ENCODE results near the gene ANAPC10. TPM values are rescaled to one million over a fixed set of nuclear protein-coding genes. Genes with fewer than 3 reads are reported as not detected.
"Not testable (repeated sequence)": the region's sequence is repeated elsewhere in the genome, so short reads cannot be mapped to it uniquely, and the experiment has no call there.

ANAPC10 gene, protein sequence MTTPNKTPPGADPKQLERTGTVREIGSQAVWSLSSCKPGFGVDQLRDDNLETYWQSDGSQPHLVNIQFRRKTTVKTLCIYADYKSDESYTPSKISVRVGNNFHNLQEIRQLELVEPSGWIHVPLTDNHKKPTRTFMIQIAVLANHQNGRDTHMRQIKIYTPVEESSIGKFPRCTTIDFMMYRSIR
- total RNA-seq: 10 to 100 TPM; 23.0 to 25.7 TPM

DNA sequence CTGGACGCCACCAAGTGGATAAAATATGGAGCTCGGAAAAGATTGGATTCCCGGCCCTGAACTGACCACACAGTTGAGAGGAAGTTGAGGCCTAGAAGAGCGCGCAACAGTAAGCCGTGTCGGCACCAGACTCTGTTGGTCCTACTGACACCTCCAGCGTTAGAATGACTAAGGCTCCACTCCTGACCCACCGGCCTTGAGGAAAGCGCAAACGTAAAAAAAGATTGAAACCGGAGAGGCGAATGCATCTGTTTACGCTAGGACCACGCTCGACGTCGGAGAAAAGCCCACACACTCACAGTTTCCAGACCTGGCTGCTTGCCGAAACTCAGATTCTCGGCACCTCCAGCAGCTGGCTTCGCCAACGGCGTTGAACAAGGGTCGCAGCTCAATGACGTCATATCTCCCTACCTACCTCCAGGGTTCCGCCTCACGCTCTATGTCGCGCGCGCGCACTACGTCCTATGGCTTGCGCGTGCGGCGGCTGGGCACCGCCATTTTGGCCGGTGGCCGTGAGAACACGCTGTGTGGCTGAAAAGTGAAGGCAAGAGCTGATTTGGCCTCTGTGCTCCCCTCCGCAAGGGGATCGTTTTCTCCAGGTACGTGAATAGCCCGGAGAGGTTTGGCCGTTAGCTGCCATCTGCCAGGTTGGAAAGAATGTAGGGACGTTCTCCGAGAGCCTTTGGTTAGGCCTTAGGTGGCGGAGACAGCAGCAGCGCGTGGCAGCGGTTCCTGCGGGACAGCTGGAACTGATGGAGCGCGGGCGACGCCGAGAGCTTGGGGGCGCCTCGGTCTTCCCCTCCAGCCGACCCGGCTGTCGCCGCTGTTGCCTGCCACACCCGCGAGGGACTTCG lies at the start of gene ANAPC10, which contains the start of gene ABCE1:
Gene ANAPC10 (minus strand): TSS at position 376 of the 854 bp plus-strand sequence. CDS start 2,097 bp downstream, outside the sequence.
Gene ABCE1 (plus strand): TSS at position 491 of the 854 bp plus-strand sequence. CDS start 6,102 bp downstream, outside the sequence.
- CTCF ChIA-PET: interaction anchor here (1.0 to 1.4 kb wide), 3 partner anchors 24 to 80 kb away, joined by 3 to 4 read pairs (median 3); no protein-coding TSS in a partner anchor
- POLR2A ChIA-PET: interaction anchor here (0.8 to 1.9 kb wide), 3 partner anchors 31 to 81 kb away, joined by 3 to 15 read pairs (median 3); no protein-coding TSS in a partner anchor

DNA sequence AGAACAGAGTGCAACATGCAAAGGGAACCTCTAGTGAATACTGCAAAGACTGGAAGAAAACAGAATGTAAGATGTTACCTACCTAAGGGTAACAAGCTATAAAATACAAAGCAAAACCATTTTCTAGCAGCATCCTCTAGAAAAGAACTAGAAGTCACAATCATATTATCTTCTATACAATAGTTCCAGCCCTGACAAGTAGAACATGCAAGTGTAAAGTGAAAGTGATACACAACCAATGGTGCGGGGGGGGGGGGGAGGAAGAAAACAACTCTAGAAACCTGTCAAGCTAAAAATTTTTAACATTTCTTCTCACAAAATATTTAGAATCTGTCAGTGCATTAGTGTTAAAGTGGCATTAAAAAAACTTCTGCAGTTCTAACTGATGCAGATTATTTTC lies 38.2 kb upstream of the ANAPC10 start:
- POLR2A ChIA-PET, CTCF ChIA-PET: not testable (repeated sequence)

DNA sequence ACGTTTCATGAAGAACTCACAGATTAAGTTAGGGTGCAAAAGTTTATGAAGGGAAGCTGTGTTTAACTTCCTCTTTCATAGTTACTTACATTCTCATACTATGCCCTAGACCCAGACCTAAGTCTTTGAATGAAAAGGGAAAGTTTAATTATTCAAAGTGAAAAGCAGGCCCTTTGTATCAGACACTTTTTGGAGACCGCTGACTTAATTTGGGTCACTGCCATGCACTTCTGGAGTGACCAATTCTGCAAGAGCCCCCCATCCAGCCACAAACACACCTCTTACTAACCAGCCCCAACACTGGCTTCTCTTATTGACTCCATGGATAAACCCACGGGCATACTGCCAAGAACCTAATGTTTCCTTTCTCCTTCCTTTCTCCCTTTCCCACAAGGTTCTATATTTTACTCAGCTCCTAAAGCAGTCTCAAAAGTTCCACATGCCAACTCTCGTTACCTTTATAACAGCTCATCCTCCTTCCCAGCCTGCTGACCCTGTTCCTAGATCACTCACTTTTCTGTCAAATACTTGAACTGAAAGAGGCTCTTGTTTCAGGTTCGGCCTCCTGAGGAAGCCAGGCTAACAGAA lies 34.6 kb upstream of the ANAPC10 start:
- CTCF ChIA-PET: interaction anchor here (0.7 to 1.2 kb wide), 2 partner anchors 25 to 34 kb away, joined by 3 to 4 read pairs; partner anchors contain the start of genes ABCE1 and ANAPC10
- POLR2A ChIA-PET: no interaction called here

DNA sequence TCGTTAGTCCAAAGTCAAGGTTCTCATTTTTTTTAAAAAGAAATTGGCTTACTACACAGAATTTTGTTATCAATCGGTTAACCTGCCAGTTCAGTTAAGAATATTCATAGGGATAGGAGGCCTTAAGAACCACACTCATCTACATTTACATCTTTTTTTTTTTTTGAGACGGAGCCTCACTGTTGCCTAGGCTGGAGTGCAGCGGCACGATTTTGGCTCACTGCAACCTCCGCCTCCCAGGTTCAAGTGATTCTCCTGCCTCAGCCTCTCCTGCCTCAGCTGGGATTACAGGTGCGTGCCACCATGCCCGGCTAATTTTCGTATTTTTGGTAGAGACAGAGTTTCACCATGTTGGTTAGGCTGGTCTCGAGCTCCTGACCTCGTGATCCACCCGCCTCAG lies 33.9 kb upstream of the ANAPC10 start:
- POLR2A ChIA-PET: no interaction called here
- CTCF ChIA-PET: interaction anchor here (0.7 to 1.2 kb wide), 2 partner anchors 26 to 34 kb away, joined by 3 to 4 read pairs; partner anchors contain the start of genes ABCE1 and ANAPC10

DNA sequence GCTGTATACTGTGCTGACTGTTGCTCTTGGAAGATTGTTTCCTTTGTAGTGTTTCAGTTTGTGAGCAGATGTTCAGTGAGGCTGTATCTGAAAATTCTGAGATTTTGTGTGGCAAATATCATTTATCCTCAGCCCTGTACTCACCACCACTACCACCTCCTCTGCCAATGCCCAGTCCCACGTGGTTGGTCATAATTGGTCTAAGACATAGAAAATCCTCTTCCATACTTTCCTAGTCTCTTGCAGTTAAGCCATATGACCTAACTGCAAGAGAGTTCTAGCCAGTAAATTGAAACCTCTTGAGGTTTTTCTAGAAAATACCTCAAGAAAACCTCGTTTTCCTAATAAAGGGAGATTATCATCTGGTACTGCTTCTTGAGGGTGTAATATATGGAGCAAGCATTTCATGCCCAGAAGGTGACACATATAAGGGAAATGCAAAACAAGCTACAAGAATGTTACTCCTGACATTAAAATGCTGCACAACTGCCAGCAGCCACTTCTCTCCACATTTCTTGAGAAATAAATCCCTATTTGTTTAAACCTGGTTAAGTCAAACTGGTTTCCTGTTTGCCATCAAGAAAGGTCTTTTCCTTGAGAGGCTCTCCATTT lies 32.9 kb upstream of the ANAPC10 start:
- ChIA-PET CTCF (no interaction called here), POLR2A (no interaction called here)

DNA sequence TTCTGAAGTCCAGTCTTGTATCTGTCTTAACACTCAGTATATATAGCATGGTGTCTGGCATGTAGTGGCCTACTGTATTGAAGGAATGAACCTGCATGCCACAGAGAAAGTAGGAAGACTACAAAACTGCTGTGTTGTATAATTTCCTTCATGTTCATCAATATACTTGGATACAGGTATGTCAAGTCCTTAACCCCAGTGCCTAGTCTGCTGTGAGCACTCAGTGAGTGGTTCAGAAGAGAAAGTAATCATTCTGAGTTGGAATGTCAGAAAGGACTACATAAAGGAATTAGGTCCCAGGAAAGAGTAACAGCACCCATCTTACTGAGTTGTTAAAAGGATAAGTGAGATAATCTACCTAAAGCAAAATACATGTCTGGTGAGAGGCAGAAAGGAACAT lies 32.1 kb upstream of the ANAPC10 start:
- ChIA-PET CTCF (no interaction called here), POLR2A (no interaction called here)

DNA sequence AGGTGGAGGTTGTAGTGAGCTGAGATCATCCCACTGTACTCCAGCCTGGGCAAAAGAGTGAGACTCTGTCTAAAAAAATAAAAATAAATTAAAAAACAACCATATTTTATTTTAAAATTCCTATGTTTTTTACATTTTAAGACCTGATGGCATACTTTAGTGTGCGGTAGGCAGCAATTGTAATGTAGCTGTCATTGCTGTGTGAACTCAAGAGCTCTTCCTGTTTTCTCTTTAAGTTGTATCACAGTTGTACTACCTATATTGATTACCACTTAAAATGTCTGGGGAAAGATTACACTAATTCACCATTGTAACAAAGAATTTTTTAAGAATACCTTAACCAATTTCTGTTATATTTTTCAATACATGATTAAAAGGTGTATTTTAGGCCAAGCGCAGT lies 27.4 kb upstream of the ANAPC10 start:
- ChIA-PET POLR2A (interaction anchor here (0.7 kb wide), 1 partner anchor 22 kb away, joined by 7 read pairs; no protein-coding TSS in a partner anchor), CTCF (no interaction called here)

DNA sequence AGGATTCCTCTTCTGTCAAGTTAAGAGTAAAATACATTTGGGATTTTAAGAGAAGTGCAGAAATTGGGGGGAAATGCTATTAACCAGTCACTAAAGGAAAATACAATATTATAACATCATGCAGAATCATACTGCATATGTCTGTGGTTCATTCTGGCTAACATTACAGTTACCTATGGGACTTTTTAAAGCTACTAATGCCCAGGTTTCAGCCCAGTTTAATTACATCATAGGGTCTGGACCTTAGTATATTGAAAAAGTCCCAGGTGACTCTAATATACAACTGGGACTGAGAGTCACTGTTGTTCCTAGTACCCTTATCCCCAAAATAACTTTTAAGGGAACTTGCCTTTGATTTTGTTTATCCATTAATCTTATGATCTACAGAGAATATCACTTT lies 10.1 kb upstream of the ANAPC10 start:
- CTCF ChIA-PET: no interaction called here
- POLR2A ChIA-PET: no interaction called here

DNA sequence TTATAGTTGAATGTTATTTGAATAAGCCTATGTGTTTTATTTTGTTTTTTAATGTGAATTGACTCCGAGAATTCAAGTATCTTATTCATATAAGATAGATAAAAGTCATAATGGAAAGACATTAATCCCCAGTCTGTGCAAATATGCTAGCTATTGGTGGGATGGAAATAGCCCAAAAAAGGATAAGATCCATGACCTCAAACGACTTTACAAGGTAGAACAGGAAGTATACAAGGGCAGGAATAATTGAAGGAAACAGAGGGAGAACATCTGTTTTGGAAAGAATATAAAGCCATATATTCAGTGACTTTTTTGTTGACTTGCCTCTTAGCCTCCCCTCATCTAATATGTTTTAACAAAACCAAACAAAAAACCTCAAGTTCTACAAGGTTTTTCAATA lies 9.1 kb upstream of the ANAPC10 start:
- ChIA-PET CTCF (no interaction called here), POLR2A (no interaction called here)

DNA sequence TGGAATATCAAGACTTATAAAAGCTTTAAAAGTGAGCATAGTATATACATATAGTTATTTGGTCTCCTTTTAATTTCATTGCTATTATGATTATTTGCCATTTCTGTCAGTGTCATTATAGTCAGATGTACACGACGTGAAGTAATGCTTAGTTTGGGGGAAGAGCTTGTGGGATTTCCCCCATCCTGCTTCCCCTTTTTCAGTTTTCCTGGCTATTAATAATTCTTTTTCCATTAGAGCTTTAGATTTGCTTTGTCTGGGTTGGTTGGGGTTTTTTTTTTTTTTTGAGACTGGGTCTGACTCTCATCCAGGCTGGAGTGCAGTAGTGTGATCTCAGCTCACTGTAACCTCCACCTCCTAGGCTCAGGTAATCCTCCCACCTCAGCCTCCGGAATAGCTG lies 5.5 kb upstream of the ANAPC10 start:
- POLR2A ChIA-PET: interaction anchor here (0.6 kb wide), 1 partner anchor 21 kb away, joined by 7 read pairs; no protein-coding TSS in a partner anchor
- CTCF ChIA-PET: interaction anchor here (0.6 kb wide), 1 partner anchor 8 kb away, joined by 5 read pairs; no protein-coding TSS in a partner anchor

DNA sequence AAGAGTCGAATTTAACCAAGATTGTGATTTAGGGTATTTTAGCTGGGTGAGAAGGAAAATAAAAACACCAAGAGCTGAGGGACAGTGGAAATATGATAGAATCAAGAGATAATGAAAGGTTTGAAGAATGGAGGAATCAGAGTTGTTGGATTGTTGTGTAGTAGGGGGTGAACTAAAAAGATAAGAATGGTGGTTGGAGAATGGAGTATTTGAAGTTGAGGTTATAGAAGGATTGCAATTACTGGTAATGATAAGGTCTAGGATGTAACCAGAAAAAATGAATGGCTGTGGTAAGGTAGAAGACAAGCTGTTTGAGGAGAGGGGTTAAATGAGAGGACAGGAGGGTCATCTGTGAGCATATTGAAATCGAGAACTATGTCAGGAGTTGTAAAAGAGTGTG lies 4.6 kb upstream of the ANAPC10 start:
- ChIA-PET CTCF (no interaction called here), POLR2A (no interaction called here)

DNA sequence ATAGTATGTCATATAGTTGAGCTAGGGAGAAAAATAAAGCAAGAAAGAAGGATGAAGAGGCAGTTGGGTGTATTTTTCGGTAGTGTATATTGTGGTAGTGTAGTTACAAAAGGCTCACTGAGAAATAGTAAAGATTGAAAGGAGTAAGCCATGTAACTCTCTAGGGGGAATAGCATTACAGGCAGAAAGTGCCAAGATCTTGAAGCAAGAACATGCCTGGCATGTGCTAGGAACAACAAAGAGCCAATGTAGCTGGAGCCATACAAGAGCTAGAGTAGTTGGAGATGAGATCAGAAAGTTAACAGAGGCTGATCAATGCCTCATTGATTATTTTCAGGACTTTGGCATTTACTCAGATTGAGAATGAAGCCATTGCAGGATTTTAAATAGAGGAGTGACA lies 3.1 kb upstream of the ANAPC10 start:
- ChIA-PET CTCF (no interaction called here), POLR2A (no interaction called here)

DNA sequence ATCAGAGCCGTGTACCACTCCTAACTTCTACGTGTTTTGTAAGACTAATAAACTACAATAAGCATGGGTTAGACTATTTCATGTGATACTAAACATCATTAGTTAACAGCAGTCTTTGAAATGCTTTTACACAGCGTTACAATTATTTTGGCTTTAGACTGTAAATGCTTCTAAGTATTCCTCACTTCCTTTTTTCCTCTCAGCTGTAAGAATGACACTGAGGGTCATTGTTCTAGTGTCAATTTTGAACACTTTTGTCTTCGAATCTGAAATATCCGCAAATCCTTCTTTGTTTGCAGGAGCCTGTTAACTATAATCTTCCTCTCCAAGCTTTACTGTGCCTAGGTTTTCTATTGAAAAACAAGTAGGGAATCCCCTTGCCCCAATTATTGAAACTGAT lies 1.7 kb upstream of the ANAPC10 start:
- CTCF ChIA-PET: no interaction called here
- POLR2A ChIA-PET: no interaction called here

DNA sequence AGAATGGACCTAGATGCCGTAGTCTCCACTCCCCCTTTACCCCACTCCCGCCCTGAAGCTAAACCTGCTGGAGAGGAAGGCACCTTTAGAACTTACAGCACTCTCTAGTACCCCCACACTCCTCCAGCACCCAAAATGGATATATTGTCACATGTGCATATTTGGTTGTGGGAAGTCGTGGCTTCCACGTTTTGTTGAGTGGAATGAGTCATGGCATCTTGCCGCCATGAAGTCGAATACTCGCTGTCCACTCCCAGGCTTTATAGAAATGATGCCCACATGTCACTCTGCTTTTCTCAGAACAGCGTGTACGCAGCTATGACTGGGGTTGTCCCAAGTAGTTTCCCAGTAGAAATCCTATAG lies 660 bp upstream of the ANAPC10 start:
- ChIA-PET POLR2A (interaction anchor here (0.8 to 1.9 kb wide), 3 partner anchors 31 to 80 kb away, joined by 3 to 15 read pairs (median 3); no protein-coding TSS in a partner anchor), CTCF (interaction anchor here (1.3 to 1.4 kb wide), 2 partner anchors 34 to 80 kb away, joined by 3 to 4 read pairs; no protein-coding TSS in a partner anchor)

DNA sequence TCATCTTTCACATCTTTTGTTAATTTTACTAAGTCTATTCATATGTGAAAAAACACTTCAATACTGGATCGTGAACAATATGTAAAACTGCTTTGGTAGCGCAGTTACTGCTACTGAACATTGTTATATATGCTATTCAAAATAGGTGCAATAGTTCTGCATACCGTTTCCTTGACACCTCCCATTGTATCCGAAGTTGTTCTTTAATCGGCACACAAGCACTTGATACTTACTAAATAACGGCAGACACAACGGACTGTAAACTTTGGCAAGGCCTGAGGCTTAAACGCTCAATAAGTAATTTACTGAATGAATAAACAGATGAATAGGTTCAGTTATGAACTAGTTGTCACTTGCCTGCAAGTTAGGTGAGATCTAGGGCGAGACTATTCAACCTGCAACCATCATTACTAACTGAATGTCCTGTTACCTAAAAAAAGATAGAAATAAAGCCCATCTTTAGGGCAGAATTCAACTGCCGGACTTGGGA lies 620 bp downstream of the ANAPC10 start:
- POLR2A ChIA-PET: interaction anchor here (1.0 to 1.9 kb wide), 2 partner anchors 30 to 81 kb away, joined by 3 to 15 read pairs; no protein-coding TSS in a partner anchor

DNA sequence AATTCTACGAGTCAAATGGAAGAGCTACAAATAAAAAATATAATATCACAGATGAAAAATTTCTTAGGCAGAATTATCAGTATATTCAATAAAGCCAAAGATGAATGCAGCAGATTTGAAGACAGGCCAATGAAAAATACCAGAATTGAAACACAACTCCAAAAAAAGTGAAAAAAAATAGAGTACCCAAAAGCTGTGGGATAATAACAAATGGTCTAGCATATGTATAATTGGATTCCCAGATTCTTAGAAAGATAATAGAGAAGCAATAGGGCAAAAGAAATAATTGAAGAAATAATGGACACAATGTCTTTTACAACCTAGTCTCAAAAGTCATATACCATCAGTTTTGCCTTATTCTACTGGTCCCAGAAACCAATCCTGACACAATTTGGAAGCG lies 4.4 kb downstream of the ANAPC10 start:
- ChIA-PET POLR2A (interaction anchor here (0.5 kb wide), 1 partner anchor 54 kb away, joined by 3 read pairs; no protein-coding TSS in a partner anchor), CTCF (no interaction called here)

More for the DNA sequence above, 620 bp downstream of the ANAPC10 start:
- CTCF ChIA-PET: interaction anchor here (1.0 to 1.4 kb wide), 3 partner anchors 23 to 81 kb away, joined by 3 to 4 read pairs (median 3); no protein-coding TSS in a partner anchor

DNA sequence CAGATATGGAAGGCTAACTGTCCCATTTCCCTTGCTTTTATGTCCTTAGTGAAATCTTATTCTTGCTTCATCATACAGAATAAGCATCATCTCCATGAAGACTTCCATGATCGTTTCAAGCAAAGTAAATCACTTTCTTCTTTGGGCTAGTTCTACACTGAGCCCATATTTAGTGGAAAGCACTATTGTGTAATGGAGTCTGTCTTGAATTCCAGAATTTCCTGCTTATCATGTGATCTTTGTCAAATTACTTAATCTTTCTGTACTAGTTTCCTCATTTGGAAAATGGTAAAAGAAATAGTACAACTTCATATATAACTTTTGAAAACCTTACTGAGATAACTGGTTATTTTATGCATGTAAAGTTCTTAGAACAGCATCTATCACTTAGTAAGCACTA lies 7.6 kb downstream of the ANAPC10 start:
- CTCF ChIA-PET: no interaction called here
- POLR2A ChIA-PET: no interaction called here

DNA sequence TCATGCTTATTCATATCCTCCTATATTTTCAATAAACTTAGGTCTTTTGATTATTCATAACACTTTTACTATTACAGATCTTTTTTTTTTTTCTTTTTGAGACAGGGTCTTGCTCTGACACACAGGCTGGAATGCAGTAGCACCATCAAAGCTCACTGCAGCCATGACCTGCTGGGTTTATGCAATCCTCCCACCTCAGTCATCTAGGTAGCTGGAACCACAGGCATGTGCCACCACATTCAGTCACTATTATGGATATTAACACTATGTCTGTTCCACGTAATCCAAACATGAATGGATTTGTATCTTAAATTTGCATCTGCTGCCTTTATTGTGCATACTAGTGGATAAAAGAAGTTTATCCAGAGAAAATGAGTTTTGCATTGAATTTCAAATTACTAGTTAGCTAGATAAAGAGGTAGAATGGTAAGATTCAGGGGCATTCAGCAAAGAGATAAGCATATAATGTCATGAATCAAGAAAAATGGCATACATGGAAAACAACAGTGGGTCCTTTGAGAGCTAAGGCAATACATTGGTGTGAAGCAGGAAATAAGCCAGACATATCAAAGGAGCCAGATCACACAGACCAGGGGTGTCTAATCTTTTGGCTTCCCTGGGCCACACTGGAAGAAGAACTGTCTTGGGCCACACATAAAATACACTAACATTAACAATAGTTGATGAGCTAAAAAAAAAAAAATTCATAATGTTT lies 13.9 kb downstream of the ANAPC10 start:
- ChIA-PET CTCF (no interaction called here), POLR2A (no interaction called here)

DNA sequence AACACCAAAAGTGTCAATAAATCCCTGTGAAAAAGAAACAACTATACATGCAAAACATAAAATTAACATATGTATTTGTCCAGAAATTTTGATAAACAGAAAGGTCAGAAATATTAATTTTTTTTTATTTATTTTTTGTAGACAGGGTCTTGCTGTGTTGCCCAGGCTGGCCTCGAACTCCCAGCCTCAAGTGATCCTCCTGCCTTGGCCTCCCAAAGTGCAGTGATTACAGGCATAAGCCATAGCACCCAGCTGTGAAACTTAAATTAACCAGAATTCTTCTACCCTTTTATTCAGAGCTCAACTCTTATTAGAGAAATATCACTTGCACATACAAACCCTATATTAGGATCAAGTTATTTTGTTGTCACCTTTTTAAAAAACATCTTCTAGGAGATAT lies 16.2 kb downstream of the ANAPC10 start:
- CTCF ChIA-PET: no interaction called here
- POLR2A ChIA-PET: no interaction called here
